ENCODE results near the gene ULK4.

ULK4 gene

DNA sequence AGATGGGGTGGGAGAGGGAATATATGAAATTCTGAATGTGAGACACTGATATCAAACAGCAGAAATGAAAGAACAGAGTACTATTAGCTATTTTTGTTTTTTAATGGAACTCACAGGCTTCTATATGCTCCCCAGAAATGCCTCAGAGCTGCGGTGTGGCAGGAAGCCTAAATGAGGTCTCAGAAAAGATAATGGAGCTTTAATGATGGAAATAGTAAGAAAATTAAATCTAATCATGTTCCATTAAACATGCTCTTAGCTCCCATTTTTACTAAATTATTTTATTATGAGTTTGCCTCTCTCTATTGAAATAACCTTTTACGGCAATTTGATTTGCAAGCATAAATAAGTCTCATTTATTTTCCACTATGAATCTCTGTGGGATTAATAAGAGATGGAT, 378.9 kb downstream of the ULK4 start:
- H3F3A ChIP-seq (ENCODE audit: low read depth), result no peaks in the 10 kb centered on the region
- no peaks in the 10 kb centered on the region for H4K20me1 ChIP-seq (ENCODE audit: insufficient read depth, low read length, poor library complexity, severe bottlenecking)
- H3K27me3 ChIP-seq (ENCODE audit: insufficient read depth, low read length, poor library complexity, severe bottlenecking), result no peaks in the 10 kb centered on the region
- H3K4me1 ChIP-seq (ENCODE audit: insufficient read depth, low read length, poor library complexity, severe bottlenecking), result no peaks in the 10 kb centered on the region
- H3K79me2 ChIP-seq (ENCODE audit: insufficient read depth, low read length), result no peaks in the 10 kb centered on the region
- H3K9me3 ChIP-seq (ENCODE audit: insufficient read depth, low read depth, low read length), result no peaks in the 10 kb centered on the region
- TF ChIP-seq, protein P1, sequence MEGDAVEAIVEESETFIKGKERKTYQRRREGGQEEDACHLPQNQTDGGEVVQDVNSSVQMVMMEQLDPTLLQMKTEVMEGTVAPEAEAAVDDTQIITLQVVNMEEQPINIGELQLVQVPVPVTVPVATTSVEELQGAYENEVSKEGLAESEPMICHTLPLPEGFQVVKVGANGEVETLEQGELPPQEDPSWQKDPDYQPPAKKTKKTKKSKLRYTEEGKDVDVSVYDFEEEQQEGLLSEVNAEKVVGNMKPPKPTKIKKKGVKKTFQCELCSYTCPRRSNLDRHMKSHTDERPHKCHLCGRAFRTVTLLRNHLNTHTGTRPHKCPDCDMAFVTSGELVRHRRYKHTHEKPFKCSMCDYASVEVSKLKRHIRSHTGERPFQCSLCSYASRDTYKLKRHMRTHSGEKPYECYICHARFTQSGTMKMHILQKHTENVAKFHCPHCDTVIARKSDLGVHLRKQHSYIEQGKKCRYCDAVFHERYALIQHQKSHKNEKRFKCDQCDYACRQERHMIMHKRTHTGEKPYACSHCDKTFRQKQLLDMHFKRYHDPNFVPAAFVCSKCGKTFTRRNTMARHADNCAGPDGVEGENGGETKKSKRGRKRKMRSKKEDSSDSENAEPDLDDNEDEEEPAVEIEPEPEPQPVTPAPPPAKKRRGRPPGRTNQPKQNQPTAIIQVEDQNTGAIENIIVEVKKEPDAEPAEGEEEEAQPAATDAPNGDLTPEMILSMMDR (conservative IDR thresholded peaks at IDR 0.05; ENCODE audit: low read length), result no peak
- no peak for TF ChIP-seq EZH2phosphoT487 (IDR thresholded peaks at IDR 0.05; ENCODE audit: borderline replicate concordance)
- H3K36me3 ChIP-seq (ENCODE audit: insufficient read depth, low read length), result no peaks in the 10 kb centered on the region
- no peak overlapping the region for H2AFZ ChIP-seq (ENCODE audit: low read length)
- no peak overlapping the region for H3K4me3 ChIP-seq (ENCODE audit: low read length, poor library complexity, severe bottlenecking)
- H3K9me2 ChIP-seq (replicated peaks; ENCODE audit: low read depth, low read length), result no peaks in the 10 kb centered on the region
- no peak overlapping the region for H3K4me2 ChIP-seq (ENCODE audit: low read depth, low read length, poor library complexity, severe bottlenecking)
- no peak overlapping the region for H3K9ac ChIP-seq (ENCODE audit: low read depth, low read length, poor library complexity, severe bottlenecking)

DNA sequence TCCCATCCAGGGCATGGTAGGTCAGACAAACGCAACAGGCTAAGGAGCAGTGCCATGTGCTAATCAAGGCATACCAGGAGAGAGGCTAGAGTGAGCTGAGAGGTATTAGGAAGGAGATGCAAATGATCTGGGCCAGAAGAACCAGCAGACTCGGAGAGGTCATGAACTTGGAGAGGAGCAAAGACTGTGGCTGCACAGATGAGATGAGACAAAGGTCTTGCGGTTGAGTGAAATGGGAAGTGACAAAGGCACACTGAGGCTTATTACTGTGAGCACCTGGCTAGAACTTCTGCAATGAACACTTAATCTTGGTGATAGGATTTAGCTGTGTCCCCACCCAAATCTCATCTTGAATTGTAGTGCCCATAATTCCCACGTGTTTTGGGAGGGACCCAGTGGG, 380.2 kb downstream of the ULK4 start:
- no peak overlapping the region for H3K4me3 ChIP-seq (ENCODE audit: low read length, poor library complexity, severe bottlenecking)
- no peaks in the 10 kb centered on the region for H3K79me2 ChIP-seq (ENCODE audit: insufficient read depth, low read length)
- H3K4me2 ChIP-seq (ENCODE audit: low read depth, low read length, poor library complexity, severe bottlenecking), result no peak overlapping the region
- H3F3A ChIP-seq (ENCODE audit: low read depth), result no peaks in the 10 kb centered on the region
- no peaks in the 10 kb centered on the region for H3K9me3 ChIP-seq (ENCODE audit: insufficient read depth, low read depth, low read length)
- TF ChIP-seq, protein P1 (conservative IDR thresholded peaks at IDR 0.05; ENCODE audit: low read length), result no peak
- no peak for TF ChIP-seq EZH2phosphoT487 (IDR thresholded peaks at IDR 0.05; ENCODE audit: borderline replicate concordance)
- no peak overlapping the region for H2AFZ ChIP-seq (ENCODE audit: low read length)
- H3K9ac ChIP-seq (ENCODE audit: low read depth, low read length, poor library complexity, severe bottlenecking), result no peak overlapping the region
- no peaks in the 10 kb centered on the region for H4K20me1 ChIP-seq (ENCODE audit: insufficient read depth, low read length, poor library complexity, severe bottlenecking)
- H3K4me1 ChIP-seq (ENCODE audit: insufficient read depth, low read length, poor library complexity, severe bottlenecking), result no peaks in the 10 kb centered on the region
- H3K36me3 ChIP-seq (ENCODE audit: insufficient read depth, low read length), result no peaks in the 10 kb centered on the region
- no peaks in the 10 kb centered on the region for H3K27me3 ChIP-seq (ENCODE audit: insufficient read depth, low read length, poor library complexity, severe bottlenecking)
- H3K9me2 ChIP-seq (replicated peaks; ENCODE audit: low read depth, low read length), result no peaks in the 10 kb centered on the region

DNA sequence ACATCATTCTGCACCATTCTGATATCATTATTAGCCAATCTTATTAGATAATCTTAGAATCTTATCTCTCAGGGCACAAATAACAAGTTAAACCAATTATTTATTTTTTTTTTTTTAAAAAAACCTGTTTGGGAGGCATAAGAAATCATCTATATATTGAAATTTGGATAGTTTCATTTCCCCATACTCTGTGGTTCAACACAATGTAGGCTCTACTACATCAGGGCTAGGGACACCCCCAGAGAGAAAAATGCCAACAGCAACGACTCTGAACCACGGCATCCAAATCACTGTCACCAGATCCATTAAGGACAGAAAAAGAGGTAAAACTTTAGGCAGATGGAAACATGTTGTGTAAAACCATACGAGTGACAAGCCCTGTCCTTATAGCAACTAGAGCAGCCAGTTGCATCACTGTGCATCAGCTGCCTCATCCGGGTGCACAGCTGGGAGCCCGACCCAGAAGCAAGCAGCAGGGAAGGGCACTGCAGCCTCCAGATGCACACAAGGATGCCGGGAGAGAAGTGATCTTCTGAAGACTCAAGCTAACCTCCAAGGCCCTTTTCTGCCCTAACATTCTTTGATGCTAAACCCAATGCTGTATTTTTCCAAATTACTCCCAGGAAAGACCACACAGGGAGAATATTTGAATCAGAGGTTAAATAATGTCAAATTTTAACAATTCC, 381.5 kb downstream of the ULK4 start:
- Histone ChIP-seq H3K9me3 (ENCODE audit: insufficient read depth, low read depth, low read length) (no peaks in the 10 kb centered on the region), H2AFZ (ENCODE audit: low read length) (no peak overlapping the region), H3F3A (ENCODE audit: low read depth) (no peaks in the 10 kb centered on the region), H3K4me3 (ENCODE audit: low read length, poor library complexity, severe bottlenecking) (no peak overlapping the region), H3K27me3 (ENCODE audit: insufficient read depth, low read length, poor library complexity, severe bottlenecking) (no peaks in the 10 kb centered on the region), H3K4me1 (ENCODE audit: insufficient read depth, low read length, poor library complexity, severe bottlenecking) (no peaks in the 10 kb centered on the region), H3K4me2 (ENCODE audit: low read depth, low read length, poor library complexity, severe bottlenecking) (no peak overlapping the region), H3K79me2 (ENCODE audit: insufficient read depth, low read length) (no peaks in the 10 kb centered on the region), H3K36me3 (ENCODE audit: insufficient read depth, low read length) (no peaks in the 10 kb centered on the region), H3K9ac (ENCODE audit: low read depth, low read length, poor library complexity, severe bottlenecking) (no peak overlapping the region), H3K9me2 (replicated peaks; ENCODE audit: low read depth, low read length) (no peaks in the 10 kb centered on the region), H4K20me1 (ENCODE audit: insufficient read depth, low read length, poor library complexity, severe bottlenecking) (no peaks in the 10 kb centered on the region)
- TF ChIP-seq, protein P1 (conservative IDR thresholded peaks at IDR 0.05; ENCODE audit: low read length), result no peak
- no peak for TF ChIP-seq EZH2phosphoT487 (IDR thresholded peaks at IDR 0.05; ENCODE audit: borderline replicate concordance)
